B cell (primary cell): Measurements from ENCODE around the gene DHX8. TPM values are rescaled to one million over a fixed set of nuclear protein-coding genes. Genes with fewer than 3 reads are reported as not detected.

Experiments used
- ATAC-seq: fragments of 200-7000 bp; cut with Tn5 transposase; one replicate; pipeline ENCODE4 v1.10.0; 2021; ENCODE audit warnings: low read depth, mild to moderate bottlenecking, moderate number of reproducible peaks, moderate library complexity
- CTCF ChIA-PET: fragments of 350-600 bp; sonication (Branson Sonifier 250); formaldehyde crosslinking; loops from one replicate; lab custom pipeline; 2021; ENCODE audit warnings: antibody characterized with exemption, inconsistent platforms; lab: Charles Lee
- POLR2A ChIA-PET: fragments of 350-600 bp; sonication (Branson Sonifier 250); formaldehyde crosslinking; loops from one replicate; lab custom pipeline; 2021; ENCODE audit warnings: antibody characterized with exemption; lab: Charles Lee
- DNase-seq: peaks from one replicate; pipeline ENCODE4 v3.0.0; 2013
- H2AFZ ChIP-seq: 2 replicates; pipeline ENCODE4 v1.6.1; 2012; ENCODE audit warnings: mild to moderate bottlenecking, low read depth, low read length; ENCODE audit not compliant: insufficient read depth, poor library complexity, severe bottlenecking
- H3K27ac ChIP-seq, 2 donors: 1 replicate in 1 of 2; 2 replicates in 1 of 2; pipeline ENCODE4 v1.5.1; 2012 to 2013; ENCODE audit warnings: low read length in 2 of 2, mild to moderate bottlenecking in 2 of 2, moderate library complexity in 1 of 2
- H3K27me3 ChIP-seq, 4 experiments: fragments of 200-600 bp in 1 of 4; sonication (generic) in 1 of 4; replicated peaks in 1 of 4; 1 replicate in 2 of 4; 2 replicates in 2 of 4; pipeline versions ENCODE4 v1.6.1 to v1.7.0; 2013 to 2016; ENCODE audit warnings: low read length in 3 of 4, mild to moderate bottlenecking in 2 of 4, mixed read lengths in 1 of 4, moderate library complexity in 1 of 4; ENCODE audit not compliant: insufficient read depth in 4 of 4, control insufficient read depth in 3 of 4; ENCODE audit errors: control extremely low read depth in 1 of 4
- H3K36me3 ChIP-seq, 2 experiments: replicated peaks in 1 of 2; 1 replicate in 1 of 2; 2 replicates in 1 of 2; pipeline versions ENCODE4 v1.6.1 to v1.7.1; 2013; ENCODE audit warnings: low read length in 1 of 2; ENCODE audit not compliant: insufficient read depth in 2 of 2, control insufficient read depth in 1 of 2; ENCODE audit errors: control extremely low read depth in 1 of 2, extremely low read depth in 1 of 2
- H3K4me1 ChIP-seq, 2 donors: fragments of 200-600 bp in 1 of 2; sonication (generic) in 1 of 2; 1 replicate in 1 of 2; 2 replicates in 1 of 2; pipeline versions ENCODE4 v1.5.1 to v1.6.1; 2013 to 2017; ENCODE audit warnings: low read length in 2 of 2; ENCODE audit not compliant: control insufficient read depth in 2 of 2, insufficient read depth in 2 of 2
- H3K4me2 ChIP-seq: replicated peaks from 2 replicates; pipeline ENCODE3; 2012; ENCODE audit warnings: mild to moderate bottlenecking, low read depth, low read length; ENCODE audit not compliant: poor library complexity, severe bottlenecking
- H3K4me3 ChIP-seq, 5 experiments: fragments of 200-600 bp in 1 of 5; sonication (generic) in 1 of 5; 1 replicate in 3 of 5; 2 replicates in 2 of 5; pipeline versions ENCODE4 v1.5.1 to v1.7.0; 2011 to 2016; ENCODE audit warnings: low read length in 4 of 5, mild to moderate bottlenecking in 4 of 5, low read depth in 2 of 5, control low read depth in 1 of 5, moderate library complexity in 1 of 5; ENCODE audit not compliant: insufficient read depth in 1 of 5; ENCODE audit errors: control extremely low read depth in 1 of 5, extremely low read depth in 1 of 5
- H3K79me2 ChIP-seq: fragments of 200-600 bp; sonication (generic); one replicate; pipeline ENCODE4 v1.6.0; 2016; ENCODE audit warnings: low read length; ENCODE audit not compliant: control insufficient read depth, insufficient read depth
- H3K9ac ChIP-seq: fragments of 200-600 bp; sonication (generic); 2 replicates; pipeline ENCODE4 v1.6.1; 2017; ENCODE audit warnings: mild to moderate bottlenecking, low read length, moderate library complexity
- H3K9me3 ChIP-seq, 3 donors: one replicate each; pipeline versions ENCODE4 v1.6.1 to v1.7.1; 2013; ENCODE audit warnings: low read length in 2 of 3; ENCODE audit not compliant: control insufficient read depth in 2 of 3, insufficient read depth in 1 of 3; ENCODE audit errors: control extremely low read depth in 1 of 3
- H4K20me1 ChIP-seq: 2 replicates; pipeline ENCODE4 v1.6.0; 2012; ENCODE audit warnings: mild to moderate bottlenecking, low read length; ENCODE audit not compliant: insufficient read depth, control insufficient read depth, poor library complexity, severe bottlenecking
- H3K27ac Mint-ChIP-seq: one replicate; pipeline ENCODE4 v1.8.0; 2021; ENCODE audit warnings: mixed read lengths
- H3K27me3 Mint-ChIP-seq: one replicate; pipeline ENCODE4 v1.8.0; 2021; ENCODE audit warnings: mixed read lengths
- H3K4me1 Mint-ChIP-seq: one replicate; pipeline ENCODE4 v1.8.0; 2021; ENCODE audit warnings: mixed read lengths
- H3K4me3 Mint-ChIP-seq: one replicate; pipeline ENCODE4 v1.8.0; 2021; ENCODE audit warnings: mixed read lengths
- H3K9me3 Mint-ChIP-seq: one replicate; pipeline ENCODE4 v1.8.0; 2022; ENCODE audit warnings: mixed read lengths; ENCODE audit not compliant: insufficient read depth
- EZH2 ChIP-seq: IDR thresholded peaks from 2 replicates; pipeline ENCODE4 v1.6.1; 2012; ENCODE audit warnings: borderline replicate concordance, low read depth, mild to moderate bottlenecking, moderate library complexity, low read length; ENCODE audit not compliant: insufficient read depth, poor library complexity, severe bottlenecking
- WGBS: methylation state at CpG from one replicate; pipeline ENCODE4 v1.1.5; 2013; ENCODE audit warnings: missing lambda C conversion rate; ENCODE audit not compliant: insufficient coverage; 5-methylcytosine and 5-hydroxymethylcytosine counted together
- intact Hi-C: fragments of 100-400 bp; cut with micrococcal nuclease; formaldehyde crosslinking; loops from one replicate; pipeline ENCODE4 v1.10.0; 2022
- polyA plus RNA-seq: library from polyadenylated mRNA; depleted of rRNA; stranded (reverse); fragments of >200 nt; gene quantifications from 2 replicates; pipeline ENCODE4 v1.2.3, GENCODE V29; 2012
- total RNA-seq, 2 donors: library from RNA; stranded (reverse); fragments of 120-200 nt in 1 of 2; gene quantifications; 1 replicate in 1 of 2; 2 replicates in 1 of 2; pipeline versions ENCODE4 v1.2.3 to v1.2.4, GENCODE V29; 2013 to 2022
- TF ChIP-seq, protein P1 (sequence below): fragments of 200-600 bp; IDR thresholded peaks from one replicate; pipeline ENCODE4 v1.8.0; 2022; ENCODE audit warnings: antibody characterized with exemption, mild to moderate bottlenecking

Gene DHX8
- total and polyA plus RNA-seq, 2 donors (not counting 1 experiment from before 2014, with no cell fraction given): 17.9 to 63.3 TPM

DNA sequence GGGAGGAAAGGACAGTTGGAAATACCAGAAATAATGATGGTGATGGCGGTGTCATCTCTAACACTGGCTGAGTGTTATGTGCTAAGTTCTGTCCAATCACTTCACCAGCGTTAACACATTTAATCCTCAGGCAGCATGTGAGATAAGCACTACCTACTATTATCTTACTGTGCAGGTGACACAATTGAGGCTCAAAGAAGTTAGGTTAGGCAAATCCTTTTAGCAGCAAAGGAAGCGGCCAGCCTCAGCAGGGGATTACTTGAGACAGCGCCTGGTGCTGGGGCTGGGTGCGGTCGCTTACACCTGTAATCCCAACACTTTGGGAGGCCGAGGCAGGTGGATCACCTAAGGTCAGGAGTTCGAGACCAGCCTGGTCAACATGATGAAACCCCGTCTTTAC is 18.7 kb upstream of the DHX8 start:
- Histone ChIP-seq H2AFZ (no peak overlapping the region), H4K20me1 (no peaks in the 10 kb centered on the region), H3K79me2 (no peaks in the 10 kb centered on the region), H3K4me3 (no peak overlapping the region), H3K9me3 (no peaks in the 10 kb centered on the region), H3K4me1 (no peaks in the 10 kb centered on the region), H3K4me2 (no peak overlapping the region), H3K27me3 (peaks cover 0 to 9% (median 2%) of the 10 kb centered on the region in 4 experiments), H3K27ac (no peak overlapping the region), H3K9ac (no peak overlapping the region), H3K36me3 (no peaks in the 10 kb centered on the region)
- Mint-ChIP-seq H3K27ac (no peak overlapping the region), H3K9me3 (no peaks in the 10 kb centered on the region), H3K27me3 (peaks cover 17% of the 10 kb centered on the region), H3K4me1 (no peaks in the 10 kb centered on the region), H3K4me3 (no peak overlapping the region)
- 79% methylated on average over 5 of the region's 9 CpGs for WGBS
- TF ChIP-seq, protein P1, sequence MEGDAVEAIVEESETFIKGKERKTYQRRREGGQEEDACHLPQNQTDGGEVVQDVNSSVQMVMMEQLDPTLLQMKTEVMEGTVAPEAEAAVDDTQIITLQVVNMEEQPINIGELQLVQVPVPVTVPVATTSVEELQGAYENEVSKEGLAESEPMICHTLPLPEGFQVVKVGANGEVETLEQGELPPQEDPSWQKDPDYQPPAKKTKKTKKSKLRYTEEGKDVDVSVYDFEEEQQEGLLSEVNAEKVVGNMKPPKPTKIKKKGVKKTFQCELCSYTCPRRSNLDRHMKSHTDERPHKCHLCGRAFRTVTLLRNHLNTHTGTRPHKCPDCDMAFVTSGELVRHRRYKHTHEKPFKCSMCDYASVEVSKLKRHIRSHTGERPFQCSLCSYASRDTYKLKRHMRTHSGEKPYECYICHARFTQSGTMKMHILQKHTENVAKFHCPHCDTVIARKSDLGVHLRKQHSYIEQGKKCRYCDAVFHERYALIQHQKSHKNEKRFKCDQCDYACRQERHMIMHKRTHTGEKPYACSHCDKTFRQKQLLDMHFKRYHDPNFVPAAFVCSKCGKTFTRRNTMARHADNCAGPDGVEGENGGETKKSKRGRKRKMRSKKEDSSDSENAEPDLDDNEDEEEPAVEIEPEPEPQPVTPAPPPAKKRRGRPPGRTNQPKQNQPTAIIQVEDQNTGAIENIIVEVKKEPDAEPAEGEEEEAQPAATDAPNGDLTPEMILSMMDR: no peak
- no peak for TF ChIP-seq EZH2
- CTCF ChIA-PET: no interaction called here
- ATAC-seq: no peak
- DNase-seq: no peak
- intact Hi-C loops: no loop called here
- POLR2A ChIA-PET: no interaction called here

DNA sequence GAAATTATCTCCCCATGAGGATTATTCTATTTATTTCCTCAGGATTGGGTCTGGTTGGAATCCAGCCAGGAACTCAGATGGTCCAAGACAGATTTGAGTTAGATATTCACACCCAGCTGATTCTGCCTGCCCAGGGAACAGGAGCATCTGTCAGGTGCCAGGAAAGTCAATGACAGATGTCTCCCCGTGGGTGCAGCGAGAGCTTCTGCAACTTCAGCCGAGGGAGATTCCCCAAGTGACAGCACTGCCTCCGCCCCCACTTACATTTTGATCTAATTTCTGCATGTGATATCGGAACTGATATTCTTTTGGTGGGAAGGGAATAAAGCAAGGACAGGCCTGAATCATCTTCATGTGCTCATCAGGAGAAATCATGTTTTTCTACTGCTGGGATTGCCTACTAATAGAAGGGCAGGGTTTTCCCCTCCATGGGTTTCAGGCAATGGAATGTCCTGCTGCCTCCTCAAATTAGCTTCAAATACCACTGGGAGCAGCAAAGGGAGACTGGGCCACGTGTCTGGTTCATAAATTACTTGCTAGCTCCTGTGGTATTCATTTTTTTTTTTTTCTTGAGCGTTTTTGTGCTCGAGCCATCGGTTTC is 15.7 kb upstream of the DHX8 start:
- 71% methylated on average over 4 of the region's 9 CpGs for WGBS
- no peak overlapping the region for H3K4me3 ChIP-seq
- no peak overlapping the region for H3K27ac Mint-ChIP-seq

More for the DNA sequence above, 15.7 kb upstream of the DHX8 start:
- ChIA-PET CTCF (interaction anchor here (1.1 kb wide), 2 partner anchors 14 to 74 kb away, joined by 3 read pairs; no protein-coding TSS in a partner anchor), POLR2A (no interaction called here)
- H4K20me1 ChIP-seq: no peaks in the 10 kb centered on the region
- H3K4me3 Mint-ChIP-seq: no peak overlapping the region
- H3K9me3 Mint-ChIP-seq: no peaks in the 10 kb centered on the region
- no peaks in the 10 kb centered on the region for H3K4me1 ChIP-seq
- H3K27ac ChIP-seq: no peak overlapping the region
- no peak overlapping the region for H3K9ac ChIP-seq
- H3K27me3 ChIP-seq: peaks cover 0 to 9% (median 0%) of the 10 kb centered on the region in 4 experiments
- TF ChIP-seq, protein P1: no peak
- no peak for TF ChIP-seq EZH2
- DNase-seq (no peak), ATAC-seq (no peak)
- peaks cover 20% of the 10 kb centered on the region for H3K27me3 Mint-ChIP-seq
- no peak overlapping the region for H3K4me2 ChIP-seq
- H3K4me1 Mint-ChIP-seq: no peaks in the 10 kb centered on the region
- H3K36me3 ChIP-seq: no peaks in the 10 kb centered on the region
- no peaks in the 10 kb centered on the region for H3K79me2 ChIP-seq
- intact Hi-C loops: no loop called here
- H3K9me3 ChIP-seq: no peaks in the 10 kb centered on the region
- no peak overlapping the region for H2AFZ ChIP-seq
